GM19395 (cell line): Measurements from ENCODE around the gene SERINC1.

Source experiments
- ATAC-seq: cut with Tn5 transposase; IDR thresholded peaks from one replicate; pipeline ENCODE4 v1.9.1; 2021; ENCODE audit warnings: mild to moderate bottlenecking, moderate library complexity; ENCODE audit not compliant: unreplicated experiment

The SERINC1 gene

DNA sequence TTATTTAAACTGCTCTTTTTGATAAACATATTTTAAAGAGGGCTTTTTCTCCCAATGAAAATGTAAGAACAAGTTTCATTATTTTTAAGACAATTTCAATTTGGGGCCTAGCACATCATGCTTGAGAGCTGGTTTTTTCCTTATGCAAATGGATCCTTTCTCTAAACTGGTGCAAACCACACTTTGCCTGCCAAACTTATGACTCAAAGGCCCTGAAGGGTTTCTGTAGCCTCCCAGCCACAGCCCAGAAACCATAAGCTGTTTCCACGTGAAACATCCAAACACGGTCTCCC lies 72.6 kb downstream of the SERINC1 start:
- ATAC-seq: no peak

DNA sequence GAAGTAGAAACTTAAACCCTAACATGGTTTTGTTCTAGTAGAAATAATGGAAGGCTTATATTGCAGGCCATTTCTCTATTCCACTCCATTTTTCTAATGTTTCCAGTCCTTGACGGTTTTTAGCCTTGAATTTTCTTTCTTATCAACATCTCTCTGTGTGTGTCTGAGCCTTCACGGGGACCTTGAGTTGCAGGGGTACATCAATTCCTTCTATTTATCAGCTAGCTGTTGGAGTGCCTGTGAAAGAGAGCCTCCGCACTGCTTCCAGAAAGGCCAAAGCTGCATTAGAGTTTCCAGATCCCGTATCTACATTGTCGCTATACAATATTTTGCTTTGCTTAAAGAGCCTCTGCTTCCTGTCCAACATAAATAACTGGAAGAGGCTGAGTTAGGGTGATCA lies 77.6 kb downstream of the SERINC1 start:
- no peak for ATAC-seq

DNA sequence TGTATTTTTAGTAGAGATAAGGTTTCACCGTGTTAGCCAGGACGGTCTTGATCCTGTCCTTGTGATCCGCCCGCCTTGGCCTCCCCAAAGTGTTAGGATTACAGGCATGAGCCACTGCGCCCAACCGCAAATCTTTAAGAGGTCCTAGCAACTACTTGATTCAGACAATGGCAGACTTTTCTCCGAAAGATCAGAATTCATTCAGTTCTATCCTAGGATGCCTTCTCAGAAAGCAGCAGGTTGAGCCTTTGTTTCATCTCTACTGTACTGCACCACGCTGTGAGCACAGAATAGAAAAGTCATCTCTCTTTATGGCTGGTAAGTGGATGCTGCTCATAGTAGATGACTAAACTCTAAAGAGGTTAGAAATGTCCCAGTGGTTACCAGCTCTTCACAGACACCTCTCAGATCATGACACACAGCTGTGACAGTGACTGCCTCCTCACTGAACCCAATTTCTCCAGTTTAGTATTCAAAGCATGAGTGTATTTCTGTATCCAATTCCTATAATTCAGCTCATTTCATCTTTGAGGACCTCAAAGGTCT lies 78.2 kb downstream of the SERINC1 start:
- ATAC-seq: peak; percentile 64
